ENCODE measurements around the gene NUTM1. TPM values are rescaled to one million over a fixed set of nuclear protein-coding genes. Genes with fewer than 3 reads are reported as not detected.

Gene NUTM1
- total RNA-seq, 1 donor from 2014 or later: not detected

- Mint-ChIP-seq H3K27ac (ENCODE audit: unreplicated experiment) (no peak overlapping the region), H3K36me3 (ENCODE audit: low read depth, unreplicated experiment) (peaks cover 8% of the 10 kb centered on the region), H3K4me3 (ENCODE audit: unreplicated experiment) (no peak overlapping the region), H3K9me3 (ENCODE audit: unreplicated experiment) (no peaks in the 10 kb centered on the region), H3K27me3 (ENCODE audit: unreplicated experiment) (peaks cover 8% of the 10 kb centered on the region), H3K4me1 (ENCODE audit: unreplicated experiment) (peaks cover 16% of the 10 kb centered on the region)
- no peak for DNase-seq (ENCODE audit: low spot score)
- no peak for TF ChIP-seq CTCF (IDR thresholded peaks at IDR 0.05; ENCODE audit: unreplicated experiment)
Observed at GRCh38 chr15:34364041-34364440, 20.9 kb downstream of the NUTM1 start.

GRCh38 chr15:34365091-34365825 is 22.1 kb downstream of the NUTM1 start:
- DNase-seq (ENCODE audit: low spot score): no peak
- Mint-ChIP-seq H3K36me3 (ENCODE audit: low read depth, unreplicated experiment) (peaks cover 5% of the 10 kb centered on the region), H3K27ac (ENCODE audit: unreplicated experiment) (no peak overlapping the region), H3K4me3 (ENCODE audit: unreplicated experiment) (peak overlapping the region; percentile 96), H3K27me3 (ENCODE audit: unreplicated experiment) (peaks cover 6% of the 10 kb centered on the region), H3K9me3 (ENCODE audit: unreplicated experiment) (no peaks in the 10 kb centered on the region), H3K4me1 (ENCODE audit: unreplicated experiment) (peaks cover 16% of the 10 kb centered on the region)
- TF ChIP-seq CTCF (IDR thresholded peaks at IDR 0.05; ENCODE audit: unreplicated experiment): no peak

- H3K27me3 Mint-ChIP-seq (ENCODE audit: unreplicated experiment): peaks cover 6% of the 10 kb centered on the region
Observed at GRCh38 chr15:34365836-34366235, 22.7 kb downstream of the NUTM1 start.

GRCh38 chr15:34366271-34367065 is 23.4 kb downstream of the NUTM1 start:
- H3K9me3 Mint-ChIP-seq (ENCODE audit: unreplicated experiment): no peaks in the 10 kb centered on the region
- H3K36me3 Mint-ChIP-seq (ENCODE audit: low read depth, unreplicated experiment): no peaks in the 10 kb centered on the region
- TF ChIP-seq CTCF (IDR thresholded peaks at IDR 0.05; ENCODE audit: unreplicated experiment): no peak
- H3K4me3 Mint-ChIP-seq (ENCODE audit: unreplicated experiment): peak overlapping the region; percentile 96
- H3K27me3 Mint-ChIP-seq (ENCODE audit: unreplicated experiment): peaks cover 6% of the 10 kb centered on the region
- peak; percentile 40 for DNase-seq (ENCODE audit: low spot score)
- H3K27ac Mint-ChIP-seq (ENCODE audit: unreplicated experiment): no peak overlapping the region
- H3K4me1 Mint-ChIP-seq (ENCODE audit: unreplicated experiment): peaks cover 16% of the 10 kb centered on the region

More at GRCh38 chr15:34365836-34366235, 22.7 kb downstream of the NUTM1 start:
- H3K27ac Mint-ChIP-seq (ENCODE audit: unreplicated experiment): no peak overlapping the region
- H3K36me3 Mint-ChIP-seq (ENCODE audit: low read depth, unreplicated experiment): peaks cover 4% of the 10 kb centered on the region
- H3K4me1 Mint-ChIP-seq (ENCODE audit: unreplicated experiment): peaks cover 16% of the 10 kb centered on the region
- TF ChIP-seq CTCF (IDR thresholded peaks at IDR 0.05; ENCODE audit: unreplicated experiment): no peak
- DNase-seq (ENCODE audit: low spot score): no peak
- peak overlapping the region; percentile 96 for H3K4me3 Mint-ChIP-seq (ENCODE audit: unreplicated experiment)
- H3K9me3 Mint-ChIP-seq (ENCODE audit: unreplicated experiment): no peaks in the 10 kb centered on the region
